Retinal pigment epithelial cell (primary cell): ENCODE results near the gene CALHM5.

Source experiments
- DNase-seq: peaks from one replicate; pipeline ENCODE4 v3.0.0-alpha.2; 2010; ENCODE audit warnings: low read depth
- H3K4me3 ChIP-seq: 2 replicates; pipeline ENCODE4 v1.5.1; 2011; ENCODE audit warnings: mild to moderate bottlenecking, low read length, control low read depth, moderate library complexity
- TF ChIP-seq, protein P1 (sequence below): conservative IDR thresholded peaks from 2 replicates; pipeline ENCODE4 v1.5.1; 2011; ENCODE audit warnings: low read depth, low read length, control low read depth, inconsistent platforms

Gene CALHM5

DNA sequence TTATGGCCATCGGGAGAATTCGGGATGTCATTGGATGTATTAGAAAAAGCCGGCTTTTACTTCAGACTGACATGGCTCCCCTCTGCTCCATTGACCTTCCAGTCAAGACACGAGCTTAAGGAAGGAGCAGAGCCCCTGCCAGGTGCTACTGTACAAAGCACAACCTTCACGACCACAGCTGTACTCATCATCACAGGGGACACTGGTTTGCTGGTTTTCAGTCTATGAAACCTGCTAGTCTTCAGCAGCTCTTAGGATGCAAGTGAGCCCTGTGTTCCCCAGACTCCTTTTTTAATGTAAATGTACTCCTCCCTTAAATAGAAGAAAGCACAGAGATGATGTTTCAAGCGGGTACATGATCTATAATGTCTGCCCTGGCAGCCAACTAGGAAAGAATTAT, 35.9 kb downstream of the CALHM5 start:
- no peak overlapping the region for H3K4me3 ChIP-seq
- DNase-seq = no peak
- TF ChIP-seq, protein P1, sequence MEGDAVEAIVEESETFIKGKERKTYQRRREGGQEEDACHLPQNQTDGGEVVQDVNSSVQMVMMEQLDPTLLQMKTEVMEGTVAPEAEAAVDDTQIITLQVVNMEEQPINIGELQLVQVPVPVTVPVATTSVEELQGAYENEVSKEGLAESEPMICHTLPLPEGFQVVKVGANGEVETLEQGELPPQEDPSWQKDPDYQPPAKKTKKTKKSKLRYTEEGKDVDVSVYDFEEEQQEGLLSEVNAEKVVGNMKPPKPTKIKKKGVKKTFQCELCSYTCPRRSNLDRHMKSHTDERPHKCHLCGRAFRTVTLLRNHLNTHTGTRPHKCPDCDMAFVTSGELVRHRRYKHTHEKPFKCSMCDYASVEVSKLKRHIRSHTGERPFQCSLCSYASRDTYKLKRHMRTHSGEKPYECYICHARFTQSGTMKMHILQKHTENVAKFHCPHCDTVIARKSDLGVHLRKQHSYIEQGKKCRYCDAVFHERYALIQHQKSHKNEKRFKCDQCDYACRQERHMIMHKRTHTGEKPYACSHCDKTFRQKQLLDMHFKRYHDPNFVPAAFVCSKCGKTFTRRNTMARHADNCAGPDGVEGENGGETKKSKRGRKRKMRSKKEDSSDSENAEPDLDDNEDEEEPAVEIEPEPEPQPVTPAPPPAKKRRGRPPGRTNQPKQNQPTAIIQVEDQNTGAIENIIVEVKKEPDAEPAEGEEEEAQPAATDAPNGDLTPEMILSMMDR = no peak

- H3K4me3 ChIP-seq = no peak overlapping the region
- TF ChIP-seq, protein P1 = no peak
- no peak for DNase-seq
Observed at GRCh38 chr6:116550796-116551195, 39.4 kb downstream of the CALHM5 start.

GRCh38 chr6:116553451-116553850, 42.0 kb downstream of the CALHM5 start, which contains the start of gene CALHM4:
CALHM4 (plus strand) TSS chr6:116553751; CDS start chr6:116553794, 43 bp downstream.
- H3K4me3 ChIP-seq = no peak within 1 kb of the TSS
- DNase-seq = no peak
- TF ChIP-seq, protein P1 = no peak

DNA sequence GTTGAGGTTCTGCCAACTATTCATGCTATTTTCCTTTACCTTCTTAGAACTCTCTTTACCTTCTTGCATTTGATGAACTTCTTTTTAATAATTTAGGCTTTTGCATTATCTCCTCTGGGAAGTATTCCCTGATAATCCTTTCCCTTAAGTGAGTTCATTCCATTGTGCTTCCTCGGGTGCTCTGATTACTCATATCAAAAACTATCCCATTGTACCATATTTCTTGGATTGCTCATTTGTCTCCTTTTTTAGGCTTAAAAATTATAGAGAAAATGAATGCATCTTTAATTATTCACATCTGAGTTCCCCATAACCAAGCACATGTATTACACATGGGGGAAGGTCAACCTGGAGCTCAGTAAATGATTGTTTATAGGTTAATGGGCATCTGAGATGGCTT, 44.6 kb downstream of the CALHM5 start:
- TF ChIP-seq, protein P1 = no peak
- DNase-seq = no peak
- no peak overlapping the region for H3K4me3 ChIP-seq

GRCh38 chr6:116556814-116557415, 45.5 kb downstream of the CALHM5 start:
- no peak overlapping the region for H3K4me3 ChIP-seq
- TF ChIP-seq, protein P1 = no peak
- DNase-seq = no peak

- TF ChIP-seq, protein P1 = no peak
- H3K4me3 ChIP-seq = no peak overlapping the region
- peak; percentile 91 for DNase-seq
Observed at GRCh38 chr6:116557893-116558292, 46.5 kb downstream of the CALHM5 start.

- TF ChIP-seq, protein P1 = no peak
- H3K4me3 ChIP-seq = no peak overlapping the region
- DNase-seq = no peak
Observed at GRCh38 chr6:116560130-116560529, 48.7 kb downstream of the CALHM5 start.
